ENCODE results near the gene DGLUCY. TPM values are rescaled to one million over a fixed set of nuclear protein-coding genes. Genes with fewer than 3 reads are reported as not detected.

The DGLUCY gene
- total RNA-seq, 4 donors from 2014 or later = 47.1 to 145 (median 102) TPM

GRCh38 chr14:91202234-91202974 lies 88.5 kb downstream of the DGLUCY start:
- peaks cover 0 to 92% (median 0%) of the 10 kb centered on the region in 3 donors for H3K36me3 ChIP-seq

GRCh38 chr14:91204657-91205056 lies 90.8 kb downstream of the DGLUCY start:
- H3K27ac ChIP-seq = no peak overlapping the region
- DNase-seq = no peak
- H3K36me3 ChIP-seq = peaks cover 0 to 95% (median 0%) of the 10 kb centered on the region in 3 donors
- no peak for TF ChIP-seq POLR2A (IDR thresholded peaks at IDR 0.05)
- no peak for TF ChIP-seq CTCF (IDR thresholded peaks at IDR 0.05)
- peaks cover 0 to 12% (median 0%) of the 10 kb centered on the region in 4 donors for H3K9me3 ChIP-seq
- no peak overlapping the region for H3K4me3 ChIP-seq
- no peaks in the 10 kb centered on the region for H3K27me3 ChIP-seq
- H3K4me1 ChIP-seq = peaks cover 0 to 8% (median 0%) of the 10 kb centered on the region in 4 donors

More at GRCh38 chr14:91202234-91202974, 88.5 kb downstream of the DGLUCY start:
- H3K27ac ChIP-seq = peak overlapping the region in 1 of 4 donors; percentile 1
- no peaks in the 10 kb centered on the region for H3K27me3 ChIP-seq
- TF ChIP-seq CTCF (IDR thresholded peaks at IDR 0.05) (no peak), POLR2A (IDR thresholded peaks at IDR 0.05) (no peak)
- no peak overlapping the region for H3K4me3 ChIP-seq
- no peak for DNase-seq
- H3K4me1 ChIP-seq = peaks cover 0 to 8% (median 0%) of the 10 kb centered on the region in 4 donors
- peaks cover 0 to 16% (median 0%) of the 10 kb centered on the region in 4 donors for H3K9me3 ChIP-seq

- Histone ChIP-seq H3K36me3 (peaks cover 0 to 95% (median 0%) of the 10 kb centered on the region in 3 donors), H3K27me3 (no peaks in the 10 kb centered on the region)
- no peak for DNase-seq
Measured at GRCh38 chr14:91205459-91205858, 91.6 kb downstream of the DGLUCY start.

GRCh38 chr14:91207008-91207407 lies 93.1 kb downstream of the DGLUCY start:
- H3K9me3 ChIP-seq = no peaks in the 10 kb centered on the region
- H3K36me3 ChIP-seq = peaks cover 0 to 93% (median 0%) of the 10 kb centered on the region in 3 donors
- H3K4me3 ChIP-seq = no peak overlapping the region
- peaks cover 0 to 7% (median 0%) of the 10 kb centered on the region in 4 donors for H3K4me1 ChIP-seq
- H3K27me3 ChIP-seq = no peaks in the 10 kb centered on the region
- DNase-seq = no peak
- no peak for TF ChIP-seq CTCF (IDR thresholded peaks at IDR 0.05)
- TF ChIP-seq POLR2A (IDR thresholded peaks at IDR 0.05) = no peak
- no peak overlapping the region for H3K27ac ChIP-seq

More at GRCh38 chr14:91205459-91205858, 91.6 kb downstream of the DGLUCY start:
- Histone ChIP-seq H3K9me3 (peaks cover 0 to 6% (median 0%) of the 10 kb centered on the region in 4 donors), H3K27ac (no peak overlapping the region), H3K4me3 (no peak overlapping the region), H3K4me1 (peaks cover 0 to 8% (median 0%) of the 10 kb centered on the region in 4 donors)
- TF ChIP-seq POLR2A (IDR thresholded peaks at IDR 0.05) (no peak), CTCF (IDR thresholded peaks at IDR 0.05) (no peak)

- Histone ChIP-seq H3K27ac (no peak overlapping the region), H3K4me3 (no peak overlapping the region), H3K4me1 (no peaks in the 10 kb centered on the region), H3K36me3 (peaks cover 0 to 86% (median 0%) of the 10 kb centered on the region in 3 donors), H3K9me3 (no peaks in the 10 kb centered on the region), H3K27me3 (no peaks in the 10 kb centered on the region)
- TF ChIP-seq POLR2A (IDR thresholded peaks at IDR 0.05) = no peak
- no peak for TF ChIP-seq CTCF (IDR thresholded peaks at IDR 0.05)
- DNase-seq = no peak
Measured at GRCh38 chr14:91211017-91211416, 97.1 kb downstream of the DGLUCY start.

All from Peyer's patch (tissue), 4 donors.